Mesendoderm (in vitro differentiated cells): ENCODE results near the gene CD33.

Source experiments
- DNase-seq: peaks from one replicate; pipeline ENCODE4 v3.0.0; 2013
- H2AK5ac ChIP-seq: 2 replicates; pipeline ENCODE4 v1.6.1; 2013; ENCODE audit warnings: low read length, inconsistent platforms
- H2BK120ac ChIP-seq: 2 replicates; pipeline ENCODE4 v1.6.1; 2013; ENCODE audit warnings: low read depth, mild to moderate bottlenecking, low read length, moderate library complexity, mixed read lengths
- H2BK15ac ChIP-seq: replicated peaks from 2 replicates; pipeline ENCODE4 v1.6.1; 2013; ENCODE audit warnings: low read depth, mild to moderate bottlenecking, moderate library complexity
- H2BK5ac ChIP-seq: 2 replicates; pipeline ENCODE4 v1.6.1; 2013; ENCODE audit warnings: low read length, inconsistent platforms
- H3K18ac ChIP-seq: 2 replicates; pipeline ENCODE4 v1.6.1; 2013; ENCODE audit warnings: mild to moderate bottlenecking, low read length, mixed read lengths
- H3K23ac ChIP-seq: one replicate; pipeline ENCODE4 v1.6.1; 2013; ENCODE audit warnings: low read length
- H3K27ac ChIP-seq: 2 replicates; pipeline ENCODE4 v1.5.1; 2013; ENCODE audit warnings: low read depth, mild to moderate bottlenecking, inconsistent platforms, low read length, moderate library complexity
- H3K27me3 ChIP-seq: 2 replicates; pipeline ENCODE4 v1.6.1; 2013; ENCODE audit warnings: low read length, control low read depth, mild to moderate bottlenecking, inconsistent platforms; ENCODE audit not compliant: insufficient read depth, poor library complexity
- H3K36me3 ChIP-seq: 2 replicates; pipeline ENCODE4 v1.6.1; 2013; ENCODE audit warnings: low read length, inconsistent platforms; ENCODE audit not compliant: control insufficient read depth, insufficient read depth
- H3K4ac ChIP-seq: one replicate; pipeline ENCODE4 v1.6.1; 2013; ENCODE audit warnings: low read depth, mild to moderate bottlenecking, low read length, moderate library complexity
- H3K4me1 ChIP-seq: 2 replicates; pipeline ENCODE4 v1.6.1; 2013; ENCODE audit warnings: low read depth, low read length, inconsistent platforms; ENCODE audit not compliant: control insufficient read depth
- H3K4me2 ChIP-seq: 2 replicates; pipeline ENCODE4 v1.6.1; 2013; ENCODE audit warnings: low read length
- H3K4me3 ChIP-seq: 2 replicates; pipeline ENCODE4 v1.5.1; 2013; ENCODE audit warnings: mild to moderate bottlenecking, low read length
- H3K56ac ChIP-seq: one replicate; pipeline ENCODE4 v1.6.1; 2013; ENCODE audit warnings: low read length
- H3K79me1 ChIP-seq: 2 replicates; pipeline ENCODE4 v1.6.1; 2013; ENCODE audit warnings: low read length, inconsistent platforms
- H3K79me2 ChIP-seq: 2 replicates; pipeline ENCODE4 v1.6.1; 2013; ENCODE audit warnings: mild to moderate bottlenecking, low read length; ENCODE audit not compliant: control insufficient read depth, insufficient read depth
- H3K9ac ChIP-seq: 2 replicates; pipeline ENCODE4 v1.6.1; 2013; ENCODE audit warnings: low read length, inconsistent platforms
- H4K5ac ChIP-seq: one replicate; pipeline ENCODE4 v1.6.1; 2013; ENCODE audit warnings: low read length
- H4K8ac ChIP-seq: one replicate; pipeline ENCODE4 v1.6.1; 2013; ENCODE audit warnings: low read depth, mild to moderate bottlenecking, control low read depth, low read length, moderate library complexity
- WGBS: extraction: QIAGEN DNeasy Blood & Tissue Kit; methylation state at CpG from one replicate; pipeline ENCODE4 v1.1.7; 2013; ENCODE audit warnings: low lambda C conversion rate, missing lambda C conversion rate; ENCODE audit not compliant: insufficient coverage; ENCODE audit errors: extremely low coverage; 5-methylcytosine and 5-hydroxymethylcytosine counted together

Gene CD33

GRCh38 chr19:51192689-51193088, 32.2 kb upstream of the CD33 start:
- no peak overlapping the region for H3K4me2 ChIP-seq
- H3K56ac ChIP-seq: no peak overlapping the region
- no peak overlapping the region for H2BK5ac ChIP-seq
- H3K79me1 ChIP-seq: no peaks in the 10 kb centered on the region
- H3K27me3 ChIP-seq: no peaks in the 10 kb centered on the region
- no peaks in the 10 kb centered on the region for H3K79me2 ChIP-seq
- H3K9ac ChIP-seq: no peak overlapping the region
- no peak overlapping the region for H4K5ac ChIP-seq
- no CpG with 5 or more reads among the region's 9 CpGs for WGBS
- no peak overlapping the region for H3K4ac ChIP-seq
- no peak overlapping the region for H2AK5ac ChIP-seq
- no peak overlapping the region for H2BK120ac ChIP-seq
- H3K36me3 ChIP-seq: no peaks in the 10 kb centered on the region
- no peak for DNase-seq
- H3K27ac ChIP-seq: no peak overlapping the region
- H3K4me1 ChIP-seq: no peaks in the 10 kb centered on the region
- H3K23ac ChIP-seq: no peak overlapping the region
- no peak overlapping the region for H3K18ac ChIP-seq
- H3K4me3 ChIP-seq: no peak overlapping the region
- no peak overlapping the region for H2BK15ac ChIP-seq
- no peak overlapping the region for H4K8ac ChIP-seq

DNA sequence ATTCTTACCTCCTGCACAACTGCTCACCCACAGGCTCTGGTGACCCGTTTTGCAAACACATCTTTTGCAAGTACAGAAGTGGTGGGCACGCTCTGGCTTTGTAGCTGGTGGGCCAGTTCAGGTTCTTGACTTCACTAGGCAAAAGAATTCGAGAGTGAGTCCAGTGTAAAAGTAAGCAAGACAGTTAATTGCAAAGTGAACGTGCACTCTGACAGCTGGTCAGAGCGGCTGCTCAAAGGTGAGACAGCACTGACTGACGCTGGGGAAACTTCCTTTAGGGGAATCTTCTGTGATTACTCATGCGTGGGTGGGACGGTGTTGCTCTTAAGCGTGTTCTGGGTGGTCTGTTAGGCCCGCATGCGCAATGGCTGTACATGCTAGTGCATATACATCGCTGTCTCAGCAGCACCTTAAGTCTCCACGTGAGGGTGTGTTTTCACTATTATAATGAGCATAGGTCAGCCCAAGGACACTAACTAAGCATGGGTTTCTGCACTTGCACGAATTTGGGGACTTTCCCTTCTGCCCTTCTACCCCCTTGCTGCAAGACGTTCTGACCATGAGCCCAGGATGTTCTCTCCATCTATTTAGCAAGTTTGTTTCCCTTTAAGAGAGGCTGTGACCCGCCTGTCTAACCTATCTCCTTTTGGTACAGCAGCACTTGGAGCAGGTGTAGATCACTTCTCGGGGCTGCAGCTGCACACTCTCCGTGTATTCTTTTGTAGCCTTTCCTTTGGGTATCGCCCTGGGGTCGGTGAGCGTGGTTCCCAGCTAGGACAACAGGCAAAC, 30.2 kb upstream of the CD33 start:
- no peaks in the 10 kb centered on the region for H3K27me3 ChIP-seq
- no peak overlapping the region for H4K8ac ChIP-seq
- H3K18ac ChIP-seq: no peak overlapping the region
- H3K4me1 ChIP-seq: no peaks in the 10 kb centered on the region
- H3K36me3 ChIP-seq: no peaks in the 10 kb centered on the region
- no CpG with 5 or more reads among the region's 21 CpGs for WGBS
- no peak overlapping the region for H3K23ac ChIP-seq
- no peak overlapping the region for H2AK5ac ChIP-seq
- no peak overlapping the region for H3K4ac ChIP-seq
- no peak overlapping the region for H2BK15ac ChIP-seq
- no peak overlapping the region for H3K4me2 ChIP-seq
- H3K79me1 ChIP-seq: no peaks in the 10 kb centered on the region
- no peak overlapping the region for H2BK5ac ChIP-seq
- no peak overlapping the region for H2BK120ac ChIP-seq
- no peak overlapping the region for H4K5ac ChIP-seq
- no peak overlapping the region for H3K27ac ChIP-seq
- H3K56ac ChIP-seq: no peak overlapping the region
- H3K9ac ChIP-seq: no peak overlapping the region
- no peak overlapping the region for H3K4me3 ChIP-seq
- no peak for DNase-seq
- H3K79me2 ChIP-seq: no peaks in the 10 kb centered on the region

- Histone ChIP-seq H3K56ac (no peak overlapping the region), H3K9ac (no peak overlapping the region), H3K27ac (no peak overlapping the region), H2AK5ac (no peak overlapping the region), H3K4me3 (no peak overlapping the region), H3K79me2 (no peaks in the 10 kb centered on the region), H3K4me2 (no peak overlapping the region), H3K18ac (no peak overlapping the region), H3K36me3 (no peaks in the 10 kb centered on the region), H3K4me1 (no peaks in the 10 kb centered on the region), H3K23ac (no peak overlapping the region), H3K4ac (no peak overlapping the region), H4K8ac (no peak overlapping the region), H4K5ac (no peak overlapping the region), H2BK15ac (no peak overlapping the region), H2BK120ac (no peak overlapping the region), H3K79me1 (no peaks in the 10 kb centered on the region), H3K27me3 (no peaks in the 10 kb centered on the region), H2BK5ac (no peak overlapping the region)
- WGBS: no CpG with 5 or more reads among the region's 9 CpGs
- no peak for DNase-seq
Measured at GRCh38 chr19:51195316-51195586, 29.6 kb upstream of the CD33 start.

- H3K23ac ChIP-seq: no peak overlapping the region
- no peak overlapping the region for H3K9ac ChIP-seq
- no peak overlapping the region for H3K56ac ChIP-seq
- no peak overlapping the region for H2BK5ac ChIP-seq
- no peak overlapping the region for H3K4ac ChIP-seq
- WGBS: no CpG with 5 or more reads among the region's 10 CpGs
- no peak overlapping the region for H4K8ac ChIP-seq
- H2BK15ac ChIP-seq: no peak overlapping the region
- no peak overlapping the region for H3K27ac ChIP-seq
- H3K36me3 ChIP-seq: no peaks in the 10 kb centered on the region
- no peaks in the 10 kb centered on the region for H3K4me1 ChIP-seq
- H3K27me3 ChIP-seq: no peaks in the 10 kb centered on the region
- no peak overlapping the region for H3K4me2 ChIP-seq
- no peaks in the 10 kb centered on the region for H3K79me1 ChIP-seq
- H2AK5ac ChIP-seq: no peak overlapping the region
- H2BK120ac ChIP-seq: no peak overlapping the region
- H3K18ac ChIP-seq: no peak overlapping the region
- no peak for DNase-seq
- H4K5ac ChIP-seq: no peak overlapping the region
- no peak overlapping the region for H3K4me3 ChIP-seq
- no peaks in the 10 kb centered on the region for H3K79me2 ChIP-seq
Measured at GRCh38 chr19:51195616-51196015, 29.3 kb upstream of the CD33 start.

DNA sequence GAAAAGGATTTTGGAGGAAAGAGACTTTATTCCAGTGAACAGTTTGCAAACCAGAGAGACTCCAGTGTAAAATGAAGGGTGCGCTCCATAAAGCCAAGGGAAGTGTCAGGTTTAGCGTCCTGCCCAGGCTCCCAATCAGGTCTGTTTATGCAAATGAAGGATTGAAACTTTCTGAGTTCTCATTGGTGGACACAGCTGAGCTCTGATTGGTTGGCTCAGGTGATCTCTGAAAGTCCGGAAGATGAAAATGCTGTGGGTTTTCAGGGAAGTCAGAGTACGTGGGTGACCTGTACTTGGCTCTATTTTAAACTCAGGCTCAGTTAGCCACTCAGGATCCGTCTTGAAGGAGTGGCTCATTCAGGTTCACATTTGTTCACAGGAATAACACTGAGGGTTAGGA, 28.7 kb upstream of the CD33 start:
- Histone ChIP-seq H4K8ac (no peak overlapping the region), H3K4me3 (no peak overlapping the region), H3K18ac (no peak overlapping the region), H3K56ac (no peak overlapping the region), H2BK5ac (no peak overlapping the region), H3K27me3 (no peaks in the 10 kb centered on the region), H3K79me1 (no peaks in the 10 kb centered on the region), H2BK120ac (no peak overlapping the region), H3K4me1 (no peaks in the 10 kb centered on the region), H3K9ac (no peak overlapping the region), H3K4ac (no peak overlapping the region), H2AK5ac (no peak overlapping the region), H4K5ac (no peak overlapping the region), H3K4me2 (no peak overlapping the region), H3K27ac (no peak overlapping the region), H2BK15ac (no peak overlapping the region), H3K23ac (no peak overlapping the region), H3K36me3 (no peaks in the 10 kb centered on the region), H3K79me2 (no peaks in the 10 kb centered on the region)
- no CpG with 5 or more reads among the region's 5 CpGs for WGBS
- DNase-seq: no peak

DNA sequence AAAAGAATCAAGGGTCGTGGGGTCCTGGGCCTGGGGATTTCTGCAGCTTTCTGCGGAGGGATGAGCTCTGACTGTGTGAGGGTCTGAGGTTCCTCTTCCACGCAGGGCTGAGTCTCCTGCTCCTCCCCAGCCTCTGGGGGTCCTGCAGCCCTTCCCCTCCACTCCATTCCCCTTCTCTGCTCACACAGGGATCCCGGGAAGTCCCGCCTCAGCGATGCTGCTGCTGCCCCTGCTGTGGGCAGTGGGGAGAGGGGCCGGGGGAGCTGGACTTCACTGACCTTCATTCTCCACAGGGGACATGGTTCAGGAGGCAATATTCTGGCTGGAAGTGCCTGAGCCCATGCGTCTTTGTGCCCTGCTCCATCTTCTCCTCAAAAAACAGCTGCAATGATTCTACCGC, 26.2 kb upstream of the CD33 start:
- Histone ChIP-seq H3K9ac (no peak overlapping the region), H2BK5ac (no peak overlapping the region), H2AK5ac (no peak overlapping the region), H4K8ac (no peak overlapping the region), H3K27me3 (no peaks in the 10 kb centered on the region), H3K27ac (no peak overlapping the region), H3K36me3 (no peaks in the 10 kb centered on the region), H3K4ac (no peak overlapping the region), H3K79me1 (no peaks in the 10 kb centered on the region), H3K56ac (no peak overlapping the region), H3K23ac (no peak overlapping the region), H3K4me3 (no peak overlapping the region), H3K4me1 (no peaks in the 10 kb centered on the region), H3K79me2 (no peaks in the 10 kb centered on the region), H2BK15ac (no peak overlapping the region), H3K4me2 (no peak overlapping the region), H3K18ac (no peak overlapping the region), H2BK120ac (no peak overlapping the region), H4K5ac (no peak overlapping the region)
- no peak for DNase-seq
- WGBS: no CpG with 5 or more reads among the region's 9 CpGs
